GM12864 (cell line): ENCODE measurements around the gene PHACTR1.
"Not testable (repeated sequence)": the region's sequence is repeated elsewhere in the genome, so short reads cannot be mapped to it uniquely, and the experiment has no call there.

ENCODE experiments used
- DNase-seq: peaks from one replicate; pipeline ENCODE4 v3.0.0-alpha.2; 2011; ENCODE audit warnings: low read depth
- H3K4me3 ChIP-seq: 2 replicates; pipeline ENCODE4 v1.5.1; 2011; ENCODE audit warnings: mild to moderate bottlenecking, low read depth, low read length, control low read depth
- TF ChIP-seq, protein P1 (sequence below): IDR thresholded peaks from 2 replicates; pipeline ENCODE4 v1.5.1; 2011; ENCODE audit warnings: low read depth, mild to moderate bottlenecking, moderate library complexity, low read length, control low read depth, inconsistent platforms; ENCODE audit errors: missing control alignments

PHACTR1 gene

DNA sequence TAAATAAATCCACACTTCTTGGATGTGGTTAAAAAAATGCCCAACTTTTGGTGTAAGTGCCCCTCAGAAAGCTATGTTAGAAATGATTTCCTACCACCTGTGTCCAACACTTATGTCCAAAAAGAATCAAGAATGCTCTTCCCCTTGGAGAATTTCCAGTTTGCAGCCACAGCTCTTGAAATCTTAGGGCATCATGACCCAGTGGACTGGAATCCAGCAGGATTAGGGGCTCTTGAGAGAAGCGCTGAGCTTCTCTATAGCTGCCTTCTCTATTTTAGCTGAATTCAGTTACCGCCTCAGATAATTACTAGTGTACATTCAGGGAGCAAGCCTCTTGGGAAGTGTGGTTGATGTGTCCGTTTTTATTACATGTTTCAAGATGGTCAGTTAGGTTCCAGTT, 2.5 kb downstream of the PHACTR1 start:
- DNase-seq, result no peak
- TF ChIP-seq, protein P1, sequence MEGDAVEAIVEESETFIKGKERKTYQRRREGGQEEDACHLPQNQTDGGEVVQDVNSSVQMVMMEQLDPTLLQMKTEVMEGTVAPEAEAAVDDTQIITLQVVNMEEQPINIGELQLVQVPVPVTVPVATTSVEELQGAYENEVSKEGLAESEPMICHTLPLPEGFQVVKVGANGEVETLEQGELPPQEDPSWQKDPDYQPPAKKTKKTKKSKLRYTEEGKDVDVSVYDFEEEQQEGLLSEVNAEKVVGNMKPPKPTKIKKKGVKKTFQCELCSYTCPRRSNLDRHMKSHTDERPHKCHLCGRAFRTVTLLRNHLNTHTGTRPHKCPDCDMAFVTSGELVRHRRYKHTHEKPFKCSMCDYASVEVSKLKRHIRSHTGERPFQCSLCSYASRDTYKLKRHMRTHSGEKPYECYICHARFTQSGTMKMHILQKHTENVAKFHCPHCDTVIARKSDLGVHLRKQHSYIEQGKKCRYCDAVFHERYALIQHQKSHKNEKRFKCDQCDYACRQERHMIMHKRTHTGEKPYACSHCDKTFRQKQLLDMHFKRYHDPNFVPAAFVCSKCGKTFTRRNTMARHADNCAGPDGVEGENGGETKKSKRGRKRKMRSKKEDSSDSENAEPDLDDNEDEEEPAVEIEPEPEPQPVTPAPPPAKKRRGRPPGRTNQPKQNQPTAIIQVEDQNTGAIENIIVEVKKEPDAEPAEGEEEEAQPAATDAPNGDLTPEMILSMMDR, result no peak
- H3K4me3 ChIP-seq, result no peak overlapping the region

- no peak for DNase-seq
- TF ChIP-seq, protein P1, result no peak
- no peak overlapping the region for H3K4me3 ChIP-seq
Observed at GRCh38 chr6:12720310-12720709, 3.7 kb downstream of the PHACTR1 start.

- TF ChIP-seq, protein P1, result no peak
- DNase-seq, result no peak
- no peak overlapping the region for H3K4me3 ChIP-seq
Observed at GRCh38 chr6:12725263-12725662, 8.7 kb downstream of the PHACTR1 start.

GRCh38 chr6:12729467-12729866, 12.9 kb downstream of the PHACTR1 start:
- TF ChIP-seq, protein P1, result no peak
- no peak overlapping the region for H3K4me3 ChIP-seq
- DNase-seq, result no peak

DNA sequence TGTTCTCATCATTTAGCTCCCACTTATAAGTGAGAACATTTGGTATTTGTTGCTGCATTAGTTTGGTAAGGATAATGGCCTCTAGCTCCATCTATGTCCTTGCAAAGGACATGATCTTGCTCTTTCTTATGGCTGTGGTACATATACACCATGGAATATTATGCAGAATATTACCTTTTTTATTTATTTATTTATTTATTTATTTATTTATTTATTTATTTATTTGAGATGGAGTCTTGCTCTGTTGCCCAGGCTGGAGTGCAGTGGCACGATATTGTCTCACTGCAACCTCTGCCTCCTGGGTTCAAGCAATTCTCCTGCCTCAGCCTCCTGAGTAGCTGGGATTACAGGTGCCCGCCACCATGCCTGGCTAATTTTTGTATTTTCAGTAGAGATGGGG, 14.2 kb downstream of the PHACTR1 start:
- not testable (repeated sequence) for H3K4me3 ChIP-seq, DNase-seq

DNA sequence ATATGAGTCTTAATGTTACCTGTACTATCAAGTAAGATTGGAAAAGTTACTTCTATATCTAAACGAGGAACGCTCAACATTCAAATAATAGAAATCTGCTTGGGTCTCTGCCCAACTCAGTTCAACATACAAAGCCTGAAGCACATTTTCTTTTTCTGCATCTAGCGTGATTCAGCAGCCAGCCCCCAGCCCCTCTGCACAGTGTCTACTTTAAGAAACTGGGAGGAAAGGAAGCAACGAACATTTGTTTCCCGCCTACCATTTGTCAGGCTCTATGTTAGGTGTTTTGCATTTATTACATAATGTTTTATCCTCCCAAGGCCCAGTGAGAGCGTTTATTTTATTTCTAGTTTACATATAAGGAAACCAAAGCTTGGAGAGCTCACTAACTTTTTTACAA, 17.3 kb downstream of the PHACTR1 start:
- no peak for DNase-seq
- no peak overlapping the region for H3K4me3 ChIP-seq
- TF ChIP-seq, protein P1, result no peak

DNA sequence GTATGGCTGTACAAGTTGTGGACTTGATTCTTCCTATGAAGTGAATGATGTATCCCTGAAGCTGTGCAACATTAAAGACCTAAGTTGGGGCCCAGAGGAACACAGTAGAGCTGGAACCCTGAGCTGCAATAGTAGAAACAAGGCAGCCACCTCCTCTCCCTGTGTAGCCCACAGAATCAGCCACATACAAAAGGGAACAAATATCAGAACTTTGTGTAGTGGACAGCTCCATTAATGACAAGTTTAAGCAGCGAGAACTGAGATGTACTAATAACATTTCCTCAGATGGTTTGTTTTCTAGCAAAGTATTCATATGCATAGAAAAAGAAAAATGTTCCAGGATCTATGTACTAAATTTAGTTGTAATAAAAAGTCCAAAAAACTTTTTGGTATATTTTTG, 19.2 kb downstream of the PHACTR1 start:
- DNase-seq, result no peak
- TF ChIP-seq, protein P1, result no peak
- H3K4me3 ChIP-seq, result no peak overlapping the region

DNA sequence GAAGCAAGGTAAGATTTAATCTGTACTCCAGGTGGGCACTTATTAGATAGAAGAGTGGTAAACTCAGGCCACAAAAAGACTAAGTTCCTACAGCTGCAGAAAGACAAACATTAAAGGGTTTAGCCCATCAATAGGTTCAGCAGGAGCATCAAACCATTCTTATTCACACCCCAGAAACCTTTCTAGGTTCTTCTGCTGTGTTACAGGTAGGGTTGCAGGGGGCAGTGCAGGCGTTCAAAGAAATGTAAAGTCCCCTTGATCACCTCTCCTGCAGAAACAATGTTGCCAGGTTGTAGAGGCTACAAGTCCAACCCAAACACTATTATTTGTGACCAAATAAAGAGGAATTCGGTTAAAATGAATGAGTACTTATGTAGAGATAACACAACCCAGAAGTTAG, 31.8 kb downstream of the PHACTR1 start:
- no peak for DNase-seq
- TF ChIP-seq, protein P1, result no peak
- no peak overlapping the region for H3K4me3 ChIP-seq
